ENCODE data around the gene SCUBE3.

The SCUBE3 gene

GRCh38 chr6:35206346-35206745 lies 7.4 kb upstream of the SCUBE3 start:
- Histone ChIP-seq H3F3A (ENCODE audit: insufficient read depth, low read length) (no peaks in the 10 kb centered on the region), H3K9ac (ENCODE audit: low read length) (no peak overlapping the region), H3K4me3 (ENCODE audit: low read depth, low read length, poor library complexity, severe bottlenecking) (no peak overlapping the region), H3K4me1 (ENCODE audit: insufficient read depth, low read length, severe bottlenecking) (no peaks in the 10 kb centered on the region), H4K20me1 (ENCODE audit: insufficient read depth, low read length) (no peaks in the 10 kb centered on the region), H3K9me3 (ENCODE audit: low read length) (no peaks in the 10 kb centered on the region), H3K27me3 (ENCODE audit: insufficient read depth, low read length) (peaks cover 5% of the 10 kb centered on the region; the same call in 1 of the 2 replicates), H2AFZ (ENCODE audit: low read length) (no peak overlapping the region), H3K9me2 (ENCODE audit: low read depth, low read length) (no peaks in the 10 kb centered on the region), H3K4me2 (ENCODE audit: low read length) (no peak overlapping the region), H3K36me3 (ENCODE audit: insufficient read depth, low read length) (no peaks in the 10 kb centered on the region), H3K27ac (ENCODE audit: low read depth, low read length, poor library complexity, severe bottlenecking) (no peak overlapping the region), H3K79me2 (ENCODE audit: insufficient read depth, low read length) (no peaks in the 10 kb centered on the region)
- TF ChIP-seq CTCF (IDR thresholded peaks at IDR 0.05; ENCODE audit: low read length) (no peak), EZH2 (IDR thresholded peaks at IDR 0.05; ENCODE audit: borderline replicate concordance, low read length) (no peak)

DNA sequence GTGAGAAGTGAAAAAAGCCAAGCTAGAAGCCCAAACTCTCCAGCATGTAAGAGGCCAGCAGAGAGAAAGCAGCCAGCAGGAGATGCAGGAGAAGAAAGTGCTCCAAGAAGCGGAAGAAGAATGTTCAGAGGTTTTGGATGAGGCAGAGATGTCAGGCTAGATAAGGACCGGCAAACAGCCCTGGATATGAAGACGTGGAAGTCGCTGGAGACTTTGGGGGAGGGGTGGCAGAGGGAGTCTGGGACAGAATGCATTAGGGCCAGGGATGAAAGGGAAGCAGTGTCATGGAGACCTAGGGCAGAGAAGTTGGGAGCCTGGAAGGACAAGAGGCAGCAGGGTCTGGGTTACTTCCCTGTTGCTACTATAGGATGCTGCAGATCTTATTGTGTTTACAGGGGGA lies 5.3 kb upstream of the SCUBE3 start:
- no peaks in the 10 kb centered on the region for H4K20me1 ChIP-seq (ENCODE audit: insufficient read depth, low read length)
- no peaks in the 10 kb centered on the region for H3F3A ChIP-seq (ENCODE audit: insufficient read depth, low read length)
- no peak overlapping the region for H2AFZ ChIP-seq (ENCODE audit: low read length)
- H3K27me3 ChIP-seq (ENCODE audit: insufficient read depth, low read length): peaks cover 12% of the 10 kb centered on the region
- no peak overlapping the region for H3K4me2 ChIP-seq (ENCODE audit: low read length)
- H3K9me3 ChIP-seq (ENCODE audit: low read length): no peaks in the 10 kb centered on the region
- H3K27ac ChIP-seq (ENCODE audit: low read depth, low read length, poor library complexity, severe bottlenecking): no peak overlapping the region
- H3K9me2 ChIP-seq (ENCODE audit: low read depth, low read length): no peaks in the 10 kb centered on the region
- no peaks in the 10 kb centered on the region for H3K79me2 ChIP-seq (ENCODE audit: insufficient read depth, low read length)
- H3K4me1 ChIP-seq (ENCODE audit: insufficient read depth, low read length, severe bottlenecking): no peaks in the 10 kb centered on the region
- no peak overlapping the region for H3K9ac ChIP-seq (ENCODE audit: low read length)
- TF ChIP-seq EZH2 (IDR thresholded peaks at IDR 0.05; ENCODE audit: borderline replicate concordance, low read length): no peak
- TF ChIP-seq CTCF (IDR thresholded peaks at IDR 0.05; ENCODE audit: low read length): no peak
- H3K36me3 ChIP-seq (ENCODE audit: insufficient read depth, low read length): no peaks in the 10 kb centered on the region
- no peak overlapping the region for H3K4me3 ChIP-seq (ENCODE audit: low read depth, low read length, poor library complexity, severe bottlenecking)

DNA sequence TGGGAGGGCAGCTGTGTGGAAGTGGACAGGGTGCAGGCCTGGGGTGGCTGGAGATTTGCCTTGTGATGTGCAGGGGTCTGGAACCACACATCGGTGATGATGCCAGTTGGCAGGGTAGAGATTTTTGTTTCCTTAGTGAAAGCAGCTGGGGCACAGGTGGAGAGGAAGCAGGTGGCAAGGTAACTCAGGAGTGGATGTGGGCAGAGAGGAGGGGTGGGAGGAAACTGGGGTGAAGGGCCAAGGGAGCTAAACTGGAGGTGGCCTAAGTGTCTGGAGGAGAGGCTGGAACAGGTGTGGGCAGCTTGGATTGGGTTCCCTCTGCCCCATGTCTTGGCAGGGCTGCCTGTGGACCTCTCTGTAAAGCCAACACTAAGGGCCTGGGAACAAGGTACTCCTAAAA lies 4.7 kb upstream of the SCUBE3 start:
- Histone ChIP-seq H3K9me3 (ENCODE audit: low read length) (no peaks in the 10 kb centered on the region), H3K79me2 (ENCODE audit: insufficient read depth, low read length) (no peaks in the 10 kb centered on the region), H3K27ac (ENCODE audit: low read depth, low read length, poor library complexity, severe bottlenecking) (no peak overlapping the region), H3K4me3 (ENCODE audit: low read depth, low read length, poor library complexity, severe bottlenecking) (no peak overlapping the region), H3K36me3 (ENCODE audit: insufficient read depth, low read length) (no peaks in the 10 kb centered on the region), H4K20me1 (ENCODE audit: insufficient read depth, low read length) (no peaks in the 10 kb centered on the region), H3K9ac (ENCODE audit: low read length) (no peak overlapping the region), H2AFZ (ENCODE audit: low read length) (no peak overlapping the region), H3K4me2 (ENCODE audit: low read length) (no peak overlapping the region), H3K4me1 (ENCODE audit: insufficient read depth, low read length, severe bottlenecking) (no peaks in the 10 kb centered on the region), H3F3A (ENCODE audit: insufficient read depth, low read length) (no peaks in the 10 kb centered on the region), H3K27me3 (ENCODE audit: insufficient read depth, low read length) (peaks cover 14% of the 10 kb centered on the region), H3K9me2 (ENCODE audit: low read depth, low read length) (no peaks in the 10 kb centered on the region)
- TF ChIP-seq EZH2 (IDR thresholded peaks at IDR 0.05; ENCODE audit: borderline replicate concordance, low read length): no peak
- TF ChIP-seq CTCF (IDR thresholded peaks at IDR 0.05; ENCODE audit: low read length): no peak
